A673 (cell line): Measurements from ENCODE around the gene TMEM158. TPM values are rescaled to one million over a fixed set of nuclear protein-coding genes. Genes with fewer than 3 reads are reported as not detected.

ENCODE experiments used
- BruUV-seq: library from RNA; stranded (reverse); fragments of 400-500 nt; replicated peaks from 2 replicates; lab custom pipeline; 2021; lab: Mats Ljungman, UMichigan
- CTCF ChIA-PET: fragments of 300-600 bp; sonication (Branson Sonifier 250); formaldehyde crosslinking; loops from one replicate; lab custom pipeline; 2022; ENCODE audit warnings: antibody characterized with exemption; lab: Charles Lee
- POLR2A ChIA-PET: fragments of 300-600 bp; sonication (Branson Sonifier 250); formaldehyde crosslinking; loops from one replicate; lab custom pipeline; 2022; ENCODE audit warnings: antibody characterized with exemption; ENCODE audit not compliant: low non-redundant PET; lab: Charles Lee
- DNase-seq: peaks from one replicate; pipeline ENCODE4 v3.0.0-alpha.2; 2015; ENCODE audit warnings: low spot score
- H3K27ac ChIP-seq: fragments of 200-600 bp; sonication (generic); 2 replicates; pipeline ENCODE4 v1.5.1; 2016; ENCODE audit warnings: mixed run types, low read depth, mild to moderate bottlenecking, mixed read lengths, antibody characterized with exemption, low read length; ENCODE audit not compliant: poor library complexity, severe bottlenecking
- H3K27me3 ChIP-seq: fragments of 200-600 bp; sonication (generic); replicated peaks from 2 replicates; pipeline ENCODE4 v1.6.1; 2017; ENCODE audit warnings: mixed run types, low read depth, mild to moderate bottlenecking, mixed read lengths, antibody characterized with exemption, low read length; ENCODE audit not compliant: insufficient read depth, poor library complexity
- H3K36me3 ChIP-seq: fragments of 200-600 bp; sonication (generic); 2 replicates; pipeline ENCODE4 v1.6.1; 2016; ENCODE audit warnings: mixed run types, mild to moderate bottlenecking, mixed read lengths, antibody characterized with exemption, low read length; ENCODE audit not compliant: insufficient read depth, poor library complexity, severe bottlenecking
- H3K4me1 ChIP-seq: fragments of 200-600 bp; sonication (generic); 2 replicates; pipeline ENCODE4 v1.6.1; 2017; ENCODE audit warnings: mixed run types, mild to moderate bottlenecking, mixed read lengths, antibody characterized with exemption, low read length; ENCODE audit not compliant: insufficient read depth, poor library complexity, severe bottlenecking
- H3K4me3 ChIP-seq: fragments of 200-600 bp; sonication (generic); 2 replicates; pipeline ENCODE4 v1.5.1; 2016; ENCODE audit warnings: low read depth, mixed run types, mild to moderate bottlenecking, mixed read lengths, low read length; ENCODE audit not compliant: poor library complexity, severe bottlenecking
- H3K9me3 ChIP-seq: fragments of 200-600 bp; sonication (generic); 2 replicates; pipeline ENCODE4 v1.6.1; 2016; ENCODE audit warnings: mixed run types, low read depth, mild to moderate bottlenecking, mixed read lengths, antibody characterized with exemption, low read length; ENCODE audit not compliant: poor library complexity, severe bottlenecking
- EZH2 ChIP-seq: fragments of 200-600 bp; sonication (generic); IDR thresholded peaks from 2 replicates; pipeline ENCODE4 v1.6.1; 2017; ENCODE audit warnings: borderline replicate concordance, low read depth, mild to moderate bottlenecking, mixed read lengths, antibody characterized with exemption, low read length; ENCODE audit not compliant: poor library complexity, severe bottlenecking
- intact Hi-C: fragments of 100-400 bp; cut with micrococcal nuclease; formaldehyde crosslinking; loops from one replicate; pipeline ENCODE4 v1.10.0; 2022; ENCODE audit not compliant: unreplicated experiment
- total RNA-seq: library from RNA; stranded (reverse); gene quantifications from 2 replicates; pipeline ENCODE4 v1.2.3, GENCODE V29; 2021
- TF ChIP-seq, protein P1 (sequence below): fragments of 300-800, 200-600 bp; sonication (generic); conservative IDR thresholded peaks from 2 replicates; pipeline ENCODE4 v1.5.1; 2017; ENCODE audit warnings: low read depth, mild to moderate bottlenecking, antibody characterized with exemption, low read length, moderate library complexity, mixed read lengths

The TMEM158 gene
- total RNA-seq, 1 experiment from 2014 or later, result 6.1 TPM

GRCh38 chr3:45186871-45187270 is 39.2 kb downstream of the TMEM158 start:
- H3K36me3 ChIP-seq, result no peaks in the 10 kb centered on the region
- ChIA-PET CTCF (no interaction called here), POLR2A (no interaction called here)
- peaks cover 18% of the 10 kb centered on the region for H3K4me1 ChIP-seq
- no peak overlapping the region for H3K4me3 ChIP-seq
- no peak overlapping the region for H3K27ac ChIP-seq
- BruUV-seq, result no TSS peak
- no peaks in the 10 kb centered on the region for H3K27me3 ChIP-seq
- DNase-seq, result no peak
- TF ChIP-seq EZH2, result no peak
- TF ChIP-seq, protein P1, sequence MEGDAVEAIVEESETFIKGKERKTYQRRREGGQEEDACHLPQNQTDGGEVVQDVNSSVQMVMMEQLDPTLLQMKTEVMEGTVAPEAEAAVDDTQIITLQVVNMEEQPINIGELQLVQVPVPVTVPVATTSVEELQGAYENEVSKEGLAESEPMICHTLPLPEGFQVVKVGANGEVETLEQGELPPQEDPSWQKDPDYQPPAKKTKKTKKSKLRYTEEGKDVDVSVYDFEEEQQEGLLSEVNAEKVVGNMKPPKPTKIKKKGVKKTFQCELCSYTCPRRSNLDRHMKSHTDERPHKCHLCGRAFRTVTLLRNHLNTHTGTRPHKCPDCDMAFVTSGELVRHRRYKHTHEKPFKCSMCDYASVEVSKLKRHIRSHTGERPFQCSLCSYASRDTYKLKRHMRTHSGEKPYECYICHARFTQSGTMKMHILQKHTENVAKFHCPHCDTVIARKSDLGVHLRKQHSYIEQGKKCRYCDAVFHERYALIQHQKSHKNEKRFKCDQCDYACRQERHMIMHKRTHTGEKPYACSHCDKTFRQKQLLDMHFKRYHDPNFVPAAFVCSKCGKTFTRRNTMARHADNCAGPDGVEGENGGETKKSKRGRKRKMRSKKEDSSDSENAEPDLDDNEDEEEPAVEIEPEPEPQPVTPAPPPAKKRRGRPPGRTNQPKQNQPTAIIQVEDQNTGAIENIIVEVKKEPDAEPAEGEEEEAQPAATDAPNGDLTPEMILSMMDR, result no peak
- intact Hi-C loops, result no loop called here
- H3K9me3 ChIP-seq, result no peaks in the 10 kb centered on the region

DNA sequence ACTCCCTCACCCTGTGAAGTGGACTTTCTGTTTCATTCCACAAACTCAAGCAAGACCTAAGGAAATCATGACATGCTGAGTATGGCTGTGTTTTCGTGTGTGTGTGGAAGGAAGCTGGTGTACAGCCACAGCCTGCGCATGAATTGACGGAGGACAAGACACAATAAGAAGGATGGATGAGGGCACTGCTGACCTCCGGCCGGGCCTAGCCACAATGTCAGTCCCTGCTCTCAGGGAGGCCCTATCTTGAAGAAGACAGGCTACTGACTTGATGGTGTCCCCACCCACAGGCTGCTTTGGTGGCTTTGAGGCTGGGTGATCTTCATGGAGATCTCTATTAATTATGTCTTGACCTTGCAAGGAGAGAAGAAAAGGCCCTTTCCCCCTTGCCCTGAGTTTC is 40.6 kb downstream of the TMEM158 start:
- no peaks in the 10 kb centered on the region for H3K36me3 ChIP-seq
- H3K27ac ChIP-seq, result no peak overlapping the region
- H3K4me1 ChIP-seq, result peaks cover 22% of the 10 kb centered on the region
- ChIA-PET CTCF (no interaction called here), POLR2A (no interaction called here)
- no peak for DNase-seq
- H3K9me3 ChIP-seq, result no peaks in the 10 kb centered on the region
- H3K27me3 ChIP-seq, result no peaks in the 10 kb centered on the region
- intact Hi-C loops, result no loop called here
- H3K4me3 ChIP-seq, result no peak overlapping the region
- no TSS peak for BruUV-seq
- no peak for TF ChIP-seq EZH2
- TF ChIP-seq, protein P1, result no peak

- no TSS peak for BruUV-seq
- peaks cover 22% of the 10 kb centered on the region for H3K4me1 ChIP-seq
- CTCF ChIA-PET, result no interaction called here
Measured at GRCh38 chr3:45185052-45185451, 41.0 kb downstream of the TMEM158 start.

More at GRCh38 chr3:45185052-45185451, 41.0 kb downstream of the TMEM158 start:
- TF ChIP-seq EZH2, result no peak
- TF ChIP-seq, protein P1, result no peak
- POLR2A ChIA-PET, result no interaction called here
- H3K27me3 ChIP-seq, result no peaks in the 10 kb centered on the region
- H3K36me3 ChIP-seq, result no peaks in the 10 kb centered on the region
- no peak overlapping the region for H3K4me3 ChIP-seq
- intact Hi-C loops, result no loop called here
- DNase-seq, result no peak
- H3K9me3 ChIP-seq, result no peaks in the 10 kb centered on the region
- no peak overlapping the region for H3K27ac ChIP-seq
